Activated gamma-delta T cell treated with Interleukin-2 at 50 U/mL for 16 hours (primary cell): Measurements from ENCODE around the gene PUM2.
"Not testable (repeated sequence)": the region's sequence is repeated elsewhere in the genome, so short reads cannot be mapped to it uniquely, and the experiment has no call there.

Experiments used
- DNase-seq: peaks from one replicate; pipeline ENCODE4 v3.0.0-alpha.2; 2020

The PUM2 gene

DNA sequence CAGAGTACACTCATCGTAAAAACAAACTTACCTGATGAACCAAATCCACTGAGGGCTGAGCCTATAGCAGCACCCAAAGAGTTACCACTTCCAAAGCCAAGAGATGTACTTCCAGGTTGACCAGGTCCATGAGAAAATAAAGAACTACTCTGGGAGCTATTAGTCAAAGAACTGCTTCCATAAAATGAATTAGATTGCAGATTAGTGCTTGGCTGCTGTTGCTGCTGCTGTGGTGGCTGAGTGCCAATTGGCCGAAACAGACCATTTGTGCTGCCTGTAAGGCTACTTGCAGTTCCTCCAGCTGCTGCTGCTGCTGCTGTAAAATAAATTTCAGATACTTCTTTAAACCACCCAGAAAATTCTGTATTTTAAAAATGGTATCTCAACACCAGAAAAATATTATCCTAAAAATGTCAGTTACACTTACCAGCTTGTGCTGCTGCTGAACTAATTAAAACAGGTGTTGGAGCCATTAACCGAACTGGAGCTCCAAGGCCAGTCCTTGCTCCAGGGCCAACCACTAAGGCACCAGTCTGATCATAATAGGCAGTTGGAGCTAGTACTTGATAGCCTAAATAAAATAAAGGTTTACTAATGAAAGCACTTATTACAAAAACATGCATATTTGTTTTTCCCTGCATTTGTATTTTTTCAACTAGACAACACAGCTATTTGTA lies 67.6 kb downstream of the PUM2 start:
- DNase-seq, result no peak

GRCh38 chr2:20281876-20282275 lies 68.8 kb downstream of the PUM2 start:
- DNase-seq, result no peak

DNA sequence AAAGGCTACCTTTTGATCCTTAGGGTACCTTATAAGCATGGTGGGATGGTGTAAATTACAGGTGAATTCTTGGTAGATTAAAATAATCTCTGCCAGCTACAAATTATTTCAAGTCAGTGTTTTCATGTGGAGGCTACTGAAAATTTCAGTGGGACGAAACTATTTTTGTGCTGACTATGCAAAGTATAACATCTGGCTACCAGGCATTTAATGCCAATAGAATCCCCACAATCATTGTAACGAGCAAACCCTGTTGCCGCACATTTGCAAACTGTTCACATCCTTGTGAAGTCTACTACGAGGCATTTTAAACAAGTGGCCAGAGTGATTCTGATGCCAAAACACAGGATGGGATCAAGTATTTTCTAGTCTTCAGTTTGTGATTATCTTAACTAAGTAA lies 77.6 kb downstream of the PUM2 start:
- DNase-seq, result no peak

- not testable (repeated sequence) for DNase-seq
These were observed 82.3 kb downstream of the PUM2 start for GRCh38 chr2:20268317-20268716.

DNA sequence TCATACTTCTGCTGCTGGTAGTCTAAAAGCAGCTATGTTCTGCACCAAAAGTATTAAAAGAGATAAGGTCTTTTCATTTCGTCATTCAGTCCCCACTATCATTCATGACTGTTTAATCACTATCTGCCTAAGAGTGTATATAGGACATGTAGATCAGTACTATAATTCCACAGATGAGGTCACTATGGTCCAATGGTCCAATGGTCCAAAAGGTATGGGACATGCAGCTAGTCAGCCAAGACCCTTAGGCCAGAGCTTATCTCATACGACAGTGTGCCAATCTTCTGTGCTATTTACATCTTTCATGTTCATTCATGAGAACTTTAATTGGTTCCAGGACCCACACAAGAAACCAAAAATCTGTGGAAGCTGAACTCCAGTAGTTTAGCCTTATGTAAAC lies 83.1 kb downstream of the PUM2 start:
- no peak for DNase-seq

GRCh38 chr2:20264629-20265028 lies 86.0 kb downstream of the PUM2 start:
- no peak for DNase-seq

- no peak for DNase-seq
These were observed 93.2 kb downstream of the PUM2 start for GRCh38 chr2:20257411-20257810.

- DNase-seq, result no peak
These were observed 95.9 kb downstream of the PUM2 start for GRCh38 chr2:20254731-20255130.

GRCh38 chr2:20250436-20250835 lies 100.2 kb downstream of the PUM2 start:
- DNase-seq, result no peak

DNA sequence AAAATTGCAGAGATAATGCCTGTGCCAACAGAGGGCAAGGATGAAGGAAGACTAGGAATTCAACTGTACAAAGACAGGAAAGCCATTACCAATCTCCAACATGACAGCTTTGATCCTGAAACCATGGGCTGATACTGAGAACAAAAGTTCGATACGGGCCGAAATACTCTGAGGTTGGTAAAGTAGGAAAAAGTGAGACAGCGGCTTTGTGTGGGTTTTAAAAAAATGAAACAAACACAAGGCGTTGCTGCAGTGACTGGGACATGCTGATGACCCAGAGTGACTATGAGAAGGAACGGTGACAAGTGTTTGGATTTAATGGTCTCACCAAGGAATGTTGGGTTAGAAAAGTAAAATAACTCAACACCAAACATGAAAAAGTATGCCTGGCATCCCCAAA lies 101.5 kb downstream of the PUM2 start:
- no peak for DNase-seq

DNA sequence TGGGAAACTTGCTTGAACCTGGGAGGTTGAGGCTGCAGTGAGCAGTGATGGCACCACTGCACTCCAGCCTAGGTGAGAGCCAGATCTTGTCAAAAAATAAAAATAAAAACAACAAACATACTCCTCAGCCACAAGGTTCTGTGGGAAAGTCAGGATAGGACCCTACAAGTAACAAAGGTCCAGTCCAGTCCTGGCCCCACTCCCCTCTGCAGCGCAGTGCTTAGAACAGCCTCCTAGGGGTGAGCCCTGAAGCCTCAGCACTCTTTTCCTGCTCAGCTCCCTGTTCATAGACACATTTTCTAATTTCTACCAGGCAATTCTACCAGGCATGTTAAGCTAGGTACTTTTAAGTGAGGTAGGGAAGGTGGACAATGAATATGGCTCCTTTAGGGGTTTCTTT lies 103.6 kb downstream of the PUM2 start:
- no peak for DNase-seq

DNA sequence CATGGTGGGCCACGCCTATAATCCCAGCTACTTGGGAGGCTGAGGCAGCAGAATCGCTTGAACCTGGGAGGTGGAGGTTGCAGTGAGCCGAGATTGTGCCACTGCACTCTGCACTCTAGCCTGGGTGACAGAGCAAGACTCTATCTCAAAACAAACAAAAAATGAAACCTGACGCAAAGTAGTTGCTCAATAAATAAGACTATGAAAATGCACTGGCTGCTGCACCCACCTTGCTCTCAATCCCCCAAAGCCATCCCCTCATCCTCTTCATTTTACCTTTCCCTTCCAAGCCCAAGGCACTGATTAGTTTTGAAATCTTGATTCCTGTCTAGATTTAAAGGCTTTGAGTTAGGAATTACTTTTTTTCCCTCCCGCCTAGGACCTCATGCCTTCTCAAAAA lies 107.0 kb downstream of the PUM2 start:
- not testable (repeated sequence) for DNase-seq

- DNase-seq, result no peak
These were observed 107.8 kb downstream of the PUM2 start for GRCh38 chr2:20242727-20243377.

DNA sequence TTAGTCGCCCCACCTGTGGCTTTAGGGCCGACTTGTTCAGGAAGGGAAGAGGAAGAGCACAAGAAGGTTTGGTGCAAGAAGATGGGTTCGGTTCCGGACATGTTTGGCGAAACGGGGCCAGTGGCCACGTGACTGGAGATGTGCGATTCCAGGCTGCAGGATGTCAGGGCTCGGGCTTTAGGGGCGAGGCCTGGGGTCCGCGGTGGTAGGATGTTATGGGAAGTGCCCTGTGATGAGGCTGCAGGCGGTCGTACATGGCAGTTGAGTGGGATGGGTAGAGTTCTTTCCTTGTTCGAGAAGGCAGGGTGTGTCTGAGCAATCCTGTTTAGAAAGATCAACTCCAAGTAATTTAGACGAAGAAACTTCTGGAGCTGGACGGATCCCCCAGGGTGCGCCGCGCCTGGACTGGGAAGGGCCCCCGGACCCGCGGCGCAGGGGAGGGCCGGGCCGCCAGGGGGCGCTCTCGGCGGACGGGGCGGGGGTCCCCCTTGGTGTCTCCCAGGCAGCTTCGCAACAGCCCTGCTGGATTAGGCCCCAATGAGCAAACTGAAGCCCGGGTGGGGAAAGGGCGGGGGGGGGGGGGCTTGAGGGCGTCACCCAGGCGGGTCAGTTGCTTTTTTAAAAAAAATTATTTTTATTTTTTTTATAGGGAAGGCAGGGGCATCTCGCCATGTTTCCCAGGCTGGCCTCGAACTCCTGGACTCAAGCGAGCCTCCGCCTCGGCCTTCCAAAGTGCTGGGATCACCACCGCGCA lies 108.5 kb downstream of the PUM2 start:
- DNase-seq, result no peak

DNA sequence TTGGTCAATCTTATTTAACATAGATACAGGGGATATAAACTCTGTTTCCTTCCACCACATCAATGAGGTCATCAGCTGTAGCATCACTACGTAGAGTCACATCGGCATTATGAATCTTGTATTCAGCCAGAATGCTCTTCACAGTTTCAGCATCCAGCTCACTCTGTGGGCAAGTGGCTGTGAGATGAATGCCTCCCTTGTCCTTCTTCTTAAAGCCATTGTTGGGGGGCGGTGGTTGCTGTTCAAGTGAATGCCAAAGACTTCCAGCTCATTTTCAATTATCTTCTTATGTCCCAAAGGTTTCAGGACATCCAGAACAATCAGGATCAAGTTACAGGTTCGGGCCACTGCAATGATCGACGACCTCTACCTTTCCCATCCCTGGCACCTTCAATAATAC lies 110.4 kb downstream of the PUM2 start:
- not testable (repeated sequence) for DNase-seq

DNA sequence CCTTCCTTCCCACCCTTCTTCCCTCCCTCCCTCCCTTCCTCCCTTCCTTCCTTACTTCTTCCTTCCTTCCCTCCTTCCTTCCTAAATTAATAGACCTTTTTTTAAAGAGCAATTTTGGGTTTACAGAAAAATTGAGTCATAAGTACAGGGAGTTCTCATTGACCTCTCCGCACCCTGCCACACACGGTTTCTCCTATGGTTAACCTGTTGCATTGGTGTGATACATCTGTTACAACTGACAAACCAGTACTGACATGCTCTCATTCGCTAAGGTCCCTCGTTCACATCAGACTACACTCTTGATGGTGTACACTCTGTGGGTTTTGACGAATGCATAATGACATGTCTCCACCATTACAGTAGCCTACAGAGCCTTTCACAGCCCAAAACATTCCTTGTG lies 114.1 kb downstream of the PUM2 start:
- DNase-seq, result no peak

GRCh38 chr2:20235655-20236305 lies 114.9 kb downstream of the PUM2 start:
- DNase-seq, result no peak

DNA sequence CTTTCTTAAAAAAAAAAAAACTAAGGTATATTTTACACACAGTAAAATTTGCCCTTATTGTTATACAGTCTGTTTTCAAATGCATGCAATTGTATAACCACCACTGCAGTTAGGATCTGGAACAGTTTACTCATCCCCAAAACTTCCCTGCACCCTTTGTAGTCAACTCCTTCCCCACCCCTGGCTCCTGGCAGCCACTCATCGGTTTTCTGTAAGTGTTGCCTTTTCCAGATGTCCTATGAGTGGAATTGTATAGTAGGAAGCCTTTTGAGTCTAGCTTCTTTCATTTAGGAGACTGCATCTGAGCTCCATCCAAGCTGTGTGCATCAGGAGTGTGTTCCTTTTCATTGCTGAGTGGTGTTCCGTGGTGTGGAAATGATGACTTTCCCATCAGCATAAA lies 116.0 kb downstream of the PUM2 start:
- DNase-seq, result not testable (repeated sequence)

GRCh38 chr2:20232837-20233207 lies 117.8 kb downstream of the PUM2 start:
- DNase-seq, result no peak

DNA sequence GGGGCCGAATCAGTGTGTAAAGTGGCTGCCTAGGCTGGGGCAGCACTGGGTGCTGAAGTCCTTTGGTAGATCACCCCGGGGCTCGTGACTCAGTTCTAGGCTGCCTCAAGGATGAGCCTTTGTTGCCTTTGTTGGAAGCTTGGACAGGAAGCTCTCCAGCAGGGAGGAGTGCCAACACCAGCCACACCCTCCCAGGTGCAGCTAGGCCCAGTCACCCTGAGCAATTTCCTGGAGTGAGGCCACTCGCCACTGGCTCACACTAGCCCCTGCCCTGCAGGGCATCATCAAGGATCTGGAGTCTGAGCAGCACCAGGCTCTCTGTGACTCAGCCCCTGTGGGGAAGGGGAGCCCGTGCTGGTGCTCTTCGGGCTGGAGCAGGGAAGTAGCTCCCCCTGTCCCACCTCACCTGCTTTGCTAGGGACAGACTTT lies 119.0 kb downstream of the PUM2 start:
- DNase-seq, result no peak

DNA sequence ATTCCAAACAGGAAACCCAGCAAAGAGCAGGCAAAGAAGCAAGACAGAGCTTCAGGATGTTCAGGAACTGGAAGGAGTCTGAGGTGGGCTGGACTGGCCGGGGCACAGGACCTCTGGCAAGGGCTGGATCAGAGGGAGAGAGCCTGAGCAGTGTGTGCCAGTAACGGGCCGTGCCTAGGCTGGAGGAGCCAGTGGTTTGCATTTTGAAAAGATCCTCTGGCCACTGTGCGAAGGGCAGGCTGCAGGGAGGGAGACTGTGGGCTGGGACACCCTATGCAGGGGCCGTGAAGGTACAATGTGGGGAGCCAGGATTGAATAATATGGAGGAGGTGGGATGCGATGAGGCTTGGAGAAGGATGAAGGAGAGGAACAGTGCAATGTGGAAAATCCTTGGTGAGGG lies 119.5 kb downstream of the PUM2 start:
- DNase-seq, result no peak

DNA sequence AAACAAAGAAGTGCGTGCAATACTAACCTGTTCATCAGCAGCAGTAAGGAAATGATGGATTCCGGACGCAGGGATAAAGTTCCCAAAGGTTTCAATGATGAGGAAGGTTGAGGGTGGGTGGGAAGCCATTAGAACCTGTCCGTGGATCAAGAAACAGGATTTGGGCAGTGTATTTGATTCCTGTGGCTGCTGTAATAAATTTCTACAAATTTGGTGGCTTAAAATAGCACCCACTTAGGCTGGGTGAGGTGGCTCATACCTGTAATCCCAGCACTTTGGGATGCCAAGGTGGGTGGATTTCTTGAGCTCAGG lies 120.6 kb downstream of the PUM2 start:
- no peak for DNase-seq

DNA sequence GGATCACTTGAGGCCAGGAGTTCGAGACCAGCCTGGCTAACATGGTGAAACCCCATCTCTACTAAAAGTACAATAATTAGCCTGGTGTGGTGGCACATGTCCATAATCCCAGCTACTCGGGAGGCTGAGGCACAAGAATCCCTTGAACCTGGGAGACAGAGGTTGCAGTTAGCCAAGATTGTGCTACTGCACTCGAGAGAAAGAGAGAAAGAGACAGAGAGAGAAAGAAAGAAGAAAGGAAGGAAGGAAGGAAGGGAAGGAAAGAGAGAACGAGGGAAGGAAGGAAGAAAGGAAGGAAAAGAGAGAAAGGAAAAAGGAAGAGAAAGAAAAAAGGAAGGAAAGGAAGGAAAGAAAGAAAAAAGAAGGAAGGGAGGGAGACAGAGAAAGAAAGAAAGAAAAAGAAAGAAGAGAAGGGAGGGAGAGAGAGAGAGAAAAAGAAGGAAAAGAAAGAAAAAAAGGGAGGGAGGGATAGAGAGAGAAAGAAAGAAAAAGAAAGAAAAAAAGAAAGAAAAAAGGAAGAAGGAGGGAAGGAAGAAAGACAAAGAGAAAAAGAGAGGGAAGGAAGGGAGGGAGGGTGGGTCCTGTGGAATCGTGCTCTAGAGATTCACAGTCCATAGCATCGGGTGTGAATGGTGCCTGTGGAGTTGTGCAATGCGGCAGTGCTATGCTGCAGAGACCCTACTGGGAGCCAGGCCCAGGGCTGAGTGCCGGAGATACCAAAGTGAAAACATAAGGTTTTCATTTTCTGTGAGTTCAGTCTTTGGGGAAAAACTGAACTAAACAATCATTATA lies 121.1 kb downstream of the PUM2 start:
- DNase-seq, result no peak
